ENCODE data around the gene PLCL1. TPM values are rescaled to one million over a fixed set of nuclear protein-coding genes. Genes with fewer than 3 reads are reported as not detected.
"Not testable (repeated sequence)": the region's sequence is repeated elsewhere in the genome, so short reads cannot be mapped to it uniquely, and the experiment has no call there.

Gene PLCL1
- total RNA-seq, 1 donor from 2014 or later: 2.0 TPM

DNA sequence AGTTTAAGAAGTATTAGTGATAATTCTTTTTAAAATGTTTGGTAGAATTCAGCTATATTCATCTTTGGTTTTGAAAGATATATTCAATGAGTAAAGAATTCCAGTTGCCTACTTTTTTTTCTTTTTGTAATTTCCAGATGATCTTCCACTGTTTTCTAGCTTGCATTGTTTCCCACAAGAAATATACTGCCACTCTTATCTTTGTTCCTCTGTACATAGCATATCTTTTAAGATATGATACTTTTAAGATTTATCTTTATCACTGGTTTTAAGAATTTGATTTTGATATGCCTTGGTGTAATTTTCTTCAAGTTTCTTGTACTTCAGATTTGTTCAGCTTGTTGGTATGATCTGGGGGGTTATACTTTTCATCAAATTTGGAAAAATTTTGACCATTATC lies 374.4 kb downstream of the PLCL1 start:
- H3K27ac Mint-ChIP-seq: no peak overlapping the region
- H3K9me3 Mint-ChIP-seq: peaks cover 35% of the 10 kb centered on the region
- H3K27me3 Mint-ChIP-seq (ENCODE audit: low read depth): peaks cover 1% of the 10 kb centered on the region
- TF ChIP-seq CTCF (IDR thresholded peaks at IDR 0.05; ENCODE audit: unreplicated experiment): no peak
- DNase-seq (ENCODE audit: low spot score in 2 of 2, unreplicated experiment in 2 of 2): no peak
- no peaks in the 10 kb centered on the region for H3K36me3 Mint-ChIP-seq
- H3K4me1 Mint-ChIP-seq: no peaks in the 10 kb centered on the region
- H3K4me3 Mint-ChIP-seq: no peak overlapping the region

DNA sequence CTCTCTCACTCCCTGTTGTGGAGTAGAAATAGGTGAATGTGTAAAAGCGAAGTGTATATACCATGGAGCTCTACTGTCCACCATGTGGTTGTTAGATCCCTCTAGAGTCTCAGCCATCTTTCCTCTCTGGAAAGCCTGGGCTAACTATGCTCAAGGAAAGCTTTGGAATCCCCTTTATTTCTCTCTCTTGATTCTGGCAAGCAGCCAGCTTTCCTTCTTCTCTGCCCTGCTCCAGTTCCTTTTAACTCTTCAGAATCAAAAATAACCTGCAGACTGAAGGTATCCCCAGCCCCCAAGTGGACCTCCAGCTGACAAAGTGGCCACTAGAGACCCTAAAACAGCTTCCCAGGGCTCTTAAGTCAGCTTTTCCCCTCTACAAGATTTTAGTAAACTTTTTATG lies 381.9 kb downstream of the PLCL1 start:
- Mint-ChIP-seq H3K27ac (no peak overlapping the region), H3K27me3 (ENCODE audit: low read depth) (peaks cover 14% of the 10 kb centered on the region), H3K4me1 (no peaks in the 10 kb centered on the region), H3K9me3 (peaks cover 9% of the 10 kb centered on the region), H3K36me3 (no peaks in the 10 kb centered on the region), H3K4me3 (no peak overlapping the region)
- DNase-seq (ENCODE audit: low spot score in 2 of 2, unreplicated experiment in 2 of 2): no peak
- no peak for TF ChIP-seq CTCF (IDR thresholded peaks at IDR 0.05; ENCODE audit: unreplicated experiment)

GRCh38 chr2:198187841-198188240 lies 383.4 kb downstream of the PLCL1 start:
- H3K4me3 Mint-ChIP-seq: no peak overlapping the region
- no peak for TF ChIP-seq CTCF (IDR thresholded peaks at IDR 0.05; ENCODE audit: unreplicated experiment)
- no peak for DNase-seq (ENCODE audit: low spot score in 2 of 2, unreplicated experiment in 2 of 2)
- peaks cover 14% of the 10 kb centered on the region for H3K27me3 Mint-ChIP-seq (ENCODE audit: low read depth)
- H3K9me3 Mint-ChIP-seq: peaks cover 9% of the 10 kb centered on the region
- no peak overlapping the region for H3K27ac Mint-ChIP-seq
- H3K36me3 Mint-ChIP-seq: no peaks in the 10 kb centered on the region
- peaks cover 8% of the 10 kb centered on the region for H3K4me1 Mint-ChIP-seq

GRCh38 chr2:198188982-198189381 lies 384.6 kb downstream of the PLCL1 start:
- Mint-ChIP-seq H3K27me3 (ENCODE audit: low read depth) (peaks cover 14% of the 10 kb centered on the region), H3K9me3 (peaks cover 9% of the 10 kb centered on the region), H3K4me3 (no peak overlapping the region), H3K27ac (no peak overlapping the region), H3K4me1 (peaks cover 8% of the 10 kb centered on the region), H3K36me3 (no peaks in the 10 kb centered on the region)
- TF ChIP-seq CTCF (IDR thresholded peaks at IDR 0.05; ENCODE audit: unreplicated experiment): no peak
- no peak for DNase-seq (ENCODE audit: low spot score in 2 of 2, unreplicated experiment in 2 of 2)

DNA sequence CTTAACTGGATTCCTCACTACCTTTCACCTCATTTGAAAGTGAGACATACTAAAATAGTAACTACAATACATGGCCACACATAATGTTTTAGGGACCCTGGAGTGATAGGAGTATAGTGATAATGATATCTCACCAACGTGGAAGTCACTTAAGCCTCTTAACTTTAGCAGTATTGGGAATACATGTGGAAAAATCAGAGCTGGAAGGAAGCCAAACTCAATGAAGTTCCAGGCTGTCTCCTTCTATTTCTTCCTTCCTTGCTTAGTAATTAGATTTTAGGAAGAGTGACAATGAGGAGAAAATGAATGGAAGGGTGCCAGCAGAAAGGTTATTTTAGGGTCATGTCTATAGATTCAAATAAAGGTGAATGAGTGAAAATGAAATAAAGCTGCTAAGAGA lies 387.3 kb downstream of the PLCL1 start:
- H3K27ac Mint-ChIP-seq: peak overlapping the region; percentile 19
- H3K4me3 Mint-ChIP-seq: no peak overlapping the region
- H3K4me1 Mint-ChIP-seq: peaks cover 8% of the 10 kb centered on the region
- no peak for TF ChIP-seq CTCF (IDR thresholded peaks at IDR 0.05; ENCODE audit: unreplicated experiment)
- H3K9me3 Mint-ChIP-seq: peaks cover 5% of the 10 kb centered on the region
- H3K36me3 Mint-ChIP-seq: no peaks in the 10 kb centered on the region
- no peak for DNase-seq (ENCODE audit: low spot score in 2 of 2, unreplicated experiment in 2 of 2)
- H3K27me3 Mint-ChIP-seq (ENCODE audit: low read depth): peaks cover 13% of the 10 kb centered on the region

- peaks cover 19% of the 10 kb centered on the region for H3K9me3 Mint-ChIP-seq
- H3K4me1 Mint-ChIP-seq; H3K4me3 Mint-ChIP-seq; H3K36me3 Mint-ChIP-seq; H3K27ac Mint-ChIP-seq; DNase-seq (ENCODE audit: low spot score in 2 of 2, unreplicated experiment in 2 of 2): not testable (repeated sequence)
- peaks cover 13% of the 10 kb centered on the region for H3K27me3 Mint-ChIP-seq (ENCODE audit: low read depth)
Observed at GRCh38 chr2:198196556-198196955, 392.2 kb downstream of the PLCL1 start.

Other genes with a start within 250 kb of the PLCL1 start
- gene RFTN2, start 129.0 kb upstream of the PLCL1 start, total RNA-seq: 7.7 to 9.9 TPM (median 9.7 TPM) in 3 replicates
- 4.6 to 5.1 TPM (median 4.9 TPM) in 3 replicates for gene MARS2, start 99.2 kb upstream of the PLCL1 start, total RNA-seq
- not detected in 3 replicates for gene BOLL, start 19.3 kb upstream of the PLCL1 start, total RNA-seq